ENCODE results near the gene WNT1.

- no peak for TF ChIP-seq GATA2 (IDR thresholded peaks at IDR 0.05; ENCODE audit: low read depth, low read length)
- no peak for TF ChIP-seq GATA3 (IDR thresholded peaks at IDR 0.05; ENCODE audit: low read depth, low read length)
These were observed 49.9 kb downstream of the WNT1 start for GRCh38 chr12:49027846-49028555.

Data from SH-SY5Y (cell line).